Measurements from ENCODE around the gene GAB4.

The GAB4 gene

DNA sequence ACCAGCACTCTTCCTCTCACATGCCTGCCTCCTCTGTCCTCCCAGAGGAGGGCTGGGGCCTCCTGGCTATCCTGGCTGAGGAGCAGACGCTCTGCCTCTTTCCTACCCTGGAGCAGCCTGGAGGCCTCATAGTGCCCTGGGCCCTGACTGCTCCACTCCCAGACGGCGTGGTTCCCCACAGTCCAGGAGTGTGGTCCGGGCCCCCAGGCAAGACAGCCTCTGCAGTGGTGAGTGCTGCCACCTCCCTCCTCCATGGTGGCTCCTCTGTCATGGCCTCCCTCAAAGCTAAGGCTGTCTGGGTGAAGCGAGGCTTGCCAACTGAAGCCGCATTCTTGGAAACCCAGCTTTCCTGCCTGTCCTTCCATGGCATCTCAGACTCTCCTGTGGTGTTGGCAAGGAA lies 19.8 kb downstream of the GAB4 start:
- no peak for DNase-seq (ENCODE audit: low read depth in 2 of 2)

DNA sequence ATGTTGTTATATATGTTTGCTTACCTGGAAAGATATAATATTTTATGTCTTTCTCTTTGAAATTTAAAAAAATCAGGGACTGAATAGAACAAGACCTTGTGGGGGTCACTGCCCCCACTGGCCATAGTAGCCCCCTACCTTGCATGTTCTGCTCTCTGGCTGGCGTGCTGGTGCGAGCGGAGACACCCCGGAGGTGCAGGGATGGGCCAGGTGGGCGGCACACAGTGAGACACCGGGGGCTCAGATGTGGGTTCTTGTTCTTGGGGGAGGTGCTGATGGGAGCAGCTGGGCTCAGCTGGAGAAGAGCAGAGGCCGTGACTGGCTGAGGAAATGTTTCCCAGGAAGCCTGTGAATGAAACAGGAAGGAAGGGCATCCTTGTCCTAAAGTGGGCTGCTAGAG lies 20.2 kb downstream of the GAB4 start:
- DNase-seq (ENCODE audit: low read depth in 2 of 2), result no peak

- no peak for DNase-seq (ENCODE audit: low read depth in 2 of 2)
These were observed 32.7 kb downstream of the GAB4 start for GRCh38 chr22:16975155-16975885.

- DNase-seq (ENCODE audit: low read depth in 2 of 2), result no peak
These were observed 33.5 kb downstream of the GAB4 start for GRCh38 chr22:16974298-16975084.

GRCh38 chr22:16973591-16974297 lies 34.3 kb downstream of the GAB4 start:
- no peak for DNase-seq (ENCODE audit: low read depth in 2 of 2)

GRCh38 chr22:16972311-16972710 lies 35.7 kb downstream of the GAB4 start:
- DNase-seq (ENCODE audit: low read depth in 2 of 2), result no peak

GRCh38 chr22:16970446-16970845 lies 37.6 kb downstream of the GAB4 start:
- no peak for DNase-seq (ENCODE audit: low read depth in 2 of 2)

DNA sequence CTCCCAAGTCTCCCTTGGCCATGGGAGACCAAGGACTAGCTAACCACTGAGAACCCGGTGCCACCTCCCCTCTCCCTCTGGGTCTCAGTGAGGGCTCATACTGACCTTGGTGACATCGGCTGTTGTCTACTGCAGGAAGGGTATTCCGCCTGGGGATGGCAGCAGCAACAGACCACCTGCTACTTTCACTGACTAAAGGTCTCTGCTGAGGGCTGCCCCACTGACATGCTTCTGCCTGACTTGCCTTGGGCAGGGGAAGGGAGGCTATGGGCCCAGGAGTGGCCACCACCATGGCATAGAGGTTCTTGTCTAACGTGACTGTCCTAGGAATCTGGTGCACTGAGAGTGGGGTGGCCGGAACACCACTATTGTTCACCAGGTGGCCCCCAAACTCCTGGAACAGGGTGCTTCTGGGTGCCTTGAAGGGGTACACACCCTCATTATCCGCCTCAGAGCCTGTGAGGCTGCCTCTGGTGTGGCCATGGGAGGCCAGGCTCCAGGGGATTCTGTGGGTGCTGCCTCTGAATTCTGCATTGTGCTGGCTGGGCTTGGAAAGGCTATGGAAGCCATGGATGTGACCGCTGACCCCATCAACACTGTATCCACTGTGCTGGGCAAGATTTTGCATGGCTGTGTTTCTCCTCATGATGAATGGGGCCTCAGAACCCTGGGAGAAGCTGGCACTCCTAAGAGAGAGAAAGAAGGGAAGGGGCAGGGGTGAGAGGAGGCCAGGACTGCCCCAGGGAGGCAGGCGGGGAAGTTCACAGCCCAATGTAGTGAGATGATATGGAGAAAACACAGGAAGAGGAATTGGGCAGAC lies 38.3 kb downstream of the GAB4 start:
- DNase-seq (ENCODE audit: low read depth in 2 of 2), result no peak

- no peak for DNase-seq (ENCODE audit: low read depth in 2 of 2)
These were observed 39.8 kb downstream of the GAB4 start for GRCh38 chr22:16968218-16968595.

- DNase-seq (ENCODE audit: low read depth in 2 of 2), result no peak
These were observed 40.4 kb downstream of the GAB4 start for GRCh38 chr22:16967453-16968217.

GRCh38 chr22:16966251-16966650 lies 41.8 kb downstream of the GAB4 start:
- DNase-seq (ENCODE audit: low read depth in 2 of 2), result no peak

- DNase-seq (ENCODE audit: low read depth in 2 of 2), result no peak
These were observed 42.5 kb downstream of the GAB4 start for GRCh38 chr22:16965560-16965959.

GRCh38 chr22:16965083-16965482 lies 42.9 kb downstream of the GAB4 start:
- no peak for DNase-seq (ENCODE audit: low read depth in 2 of 2)

DNA sequence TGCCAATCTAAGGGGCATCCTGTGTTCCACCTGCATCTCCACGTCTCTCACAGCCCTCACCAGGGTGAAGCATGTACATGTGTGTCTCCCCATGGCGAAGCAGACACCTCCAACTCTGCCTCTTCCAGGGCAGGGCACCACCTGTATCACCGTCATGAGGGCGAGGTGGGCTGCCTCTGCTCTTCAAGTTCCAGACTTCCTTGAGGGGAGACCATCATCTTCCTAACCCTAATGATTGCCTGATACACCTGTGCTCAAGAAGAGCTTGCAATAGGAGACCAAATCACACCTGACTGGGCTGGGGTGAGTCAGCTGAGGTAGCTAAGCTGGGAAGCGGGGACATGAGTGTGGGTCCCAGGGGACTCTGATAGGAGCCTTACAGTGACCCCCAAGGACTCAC lies 43.7 kb downstream of the GAB4 start:
- DNase-seq (ENCODE audit: low read depth in 2 of 2), result no peak

GRCh38 chr22:16963189-16963945 lies 44.7 kb downstream of the GAB4 start:
- no peak for DNase-seq (ENCODE audit: low read depth in 2 of 2)

DNA sequence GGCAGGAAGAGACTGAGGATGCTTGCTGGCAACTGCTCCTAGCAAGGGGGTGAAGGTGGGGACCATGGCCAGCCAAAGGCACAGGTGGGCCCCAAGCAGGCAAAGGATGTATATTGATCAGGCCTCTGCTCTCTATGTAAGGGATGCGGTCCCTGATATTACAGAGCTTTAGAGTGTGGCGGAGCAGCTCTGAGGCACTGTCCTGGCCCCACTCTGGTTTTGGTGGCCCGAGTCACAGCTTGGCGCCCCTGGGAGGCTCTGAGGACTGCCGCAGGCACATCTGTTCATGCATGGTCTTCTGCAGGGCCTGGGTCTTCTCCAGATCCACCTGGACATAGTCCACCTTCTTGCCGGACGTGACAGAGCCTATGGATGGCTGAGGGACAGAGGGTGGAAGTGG lies 45.5 kb downstream of the GAB4 start:
- DNase-seq (ENCODE audit: low read depth in 2 of 2), result no peak

DNA sequence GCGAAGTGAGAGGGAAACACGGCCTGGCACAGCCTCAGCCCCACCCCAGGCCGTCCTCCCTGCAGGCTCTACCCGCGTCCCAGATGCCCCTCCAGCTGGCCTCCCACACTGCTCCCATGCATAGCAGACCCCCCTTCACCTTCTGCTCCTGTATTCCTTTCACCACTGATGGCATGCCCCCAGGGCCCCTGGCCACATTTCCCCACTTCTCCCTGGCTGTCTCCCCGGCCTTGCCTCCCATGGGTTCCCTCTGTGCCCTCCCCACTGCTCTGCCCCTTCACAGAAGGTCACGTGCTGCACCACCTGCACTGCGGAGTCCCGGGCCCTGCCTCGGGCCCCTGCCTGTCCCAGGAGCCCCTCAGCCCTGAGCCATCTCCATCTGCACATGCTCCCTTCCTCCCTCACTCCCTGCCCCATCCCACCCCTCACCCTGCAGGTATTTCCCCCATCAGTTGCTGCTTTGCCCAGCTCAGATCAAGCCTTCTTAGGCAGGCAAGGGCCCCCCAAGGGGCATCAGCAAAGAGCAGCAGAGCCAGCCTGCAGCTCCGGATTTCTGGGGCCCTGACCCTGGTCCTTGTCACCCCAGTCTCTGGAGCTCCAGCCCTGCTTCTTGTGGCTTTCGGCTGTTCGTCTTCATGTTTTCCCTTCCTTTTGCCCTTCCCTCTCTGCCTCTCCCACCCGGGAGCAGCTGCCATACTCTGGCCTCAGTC lies 46.4 kb downstream of the GAB4 start:
- no peak for DNase-seq (ENCODE audit: low read depth in 2 of 2)

- no peak for DNase-seq (ENCODE audit: low read depth in 2 of 2)
These were observed 47.2 kb downstream of the GAB4 start for GRCh38 chr22:16960884-16961249.

GRCh38 chr22:16960220-16960883 lies 47.7 kb downstream of the GAB4 start:
- DNase-seq (ENCODE audit: low read depth in 2 of 2), result no peak
